Neural progenitor cell (in vitro differentiated cells): Measurements from ENCODE around the gene HEPACAM2. TPM values are rescaled to one million over a fixed set of nuclear protein-coding genes. Genes with fewer than 3 reads are reported as not detected.

Source experiments
- DNase-seq: peaks from one replicate; pipeline ENCODE4 v3.0.0-alpha.2; 2016; ENCODE audit warnings: low spot score
- H2AFZ ChIP-seq: fragments of 200-600 bp; sonication (generic); replicated peaks from 2 replicates; pipeline ENCODE4 v1.6.1; 2016; ENCODE audit warnings: antibody characterized with exemption
- H3F3A ChIP-seq: fragments of 200-600 bp; sonication (generic); 2 replicates; pipeline ENCODE4 v1.6.1; 2016; ENCODE audit warnings: antibody characterized with exemption, low read depth
- H3K27ac ChIP-seq: fragments of 200-600 bp; sonication (generic); 2 replicates; pipeline ENCODE4 v1.5.1; 2016; ENCODE audit warnings: mild to moderate bottlenecking
- H3K27me3 ChIP-seq: fragments of 200-600 bp; sonication (generic); 2 replicates; pipeline ENCODE4 v1.6.1; 2016; ENCODE audit warnings: mild to moderate bottlenecking, moderate library complexity
- H3K36me3 ChIP-seq: fragments of 200-600 bp; sonication (generic); 2 replicates; pipeline ENCODE4 v1.5.1; 2016
- H3K4me1 ChIP-seq: fragments of 200-600 bp; sonication (generic); 2 replicates; pipeline ENCODE4 v1.6.1; 2016; ENCODE audit warnings: mixed run types
- H3K4me2 ChIP-seq: fragments of 200-600 bp; sonication (generic); 2 replicates; pipeline ENCODE4 v1.6.1; 2016
- H3K4me3 ChIP-seq: fragments of 200-600 bp; sonication (generic); 2 replicates; pipeline ENCODE4 v1.5.1; 2016
- H3K79me2 ChIP-seq: fragments of 200-600 bp; sonication (generic); 2 replicates; pipeline ENCODE4 v1.6.1; 2016; ENCODE audit warnings: low read depth
- H3K9ac ChIP-seq: fragments of 200-600 bp; sonication (generic); 2 replicates; pipeline ENCODE4 v1.6.1; 2016
- H3K9me3 ChIP-seq: fragments of 200-600 bp; sonication (generic); 2 replicates; pipeline ENCODE4 v1.5.1; 2016; ENCODE audit warnings: low read depth
- H4K20me1 ChIP-seq: fragments of 200-600 bp; sonication (generic); 2 replicates; pipeline ENCODE4 v1.6.1; 2016; ENCODE audit warnings: low read depth
- H3K27ac Mint-ChIP-seq: 3 replicates; pipeline ENCODE4 v1.8.0; 2021; ENCODE audit warnings: mixed read lengths
- H3K27me3 Mint-ChIP-seq: 2 replicates; pipeline ENCODE4 v1.8.0; 2022; ENCODE audit warnings: low read depth, mild to moderate bottlenecking, inconsistent platforms, moderate library complexity, mixed read lengths; ENCODE audit not compliant: insufficient read depth
- H3K36me3 Mint-ChIP-seq: 3 replicates; pipeline ENCODE4 v1.8.0; 2021; ENCODE audit warnings: mixed read lengths
- H3K4me1 Mint-ChIP-seq: 3 replicates; pipeline ENCODE4 v1.8.0; 2021; ENCODE audit warnings: mixed read lengths
- H3K4me3 Mint-ChIP-seq: 3 replicates; pipeline ENCODE4 v1.8.0; 2021; ENCODE audit warnings: mild to moderate bottlenecking, moderate library complexity, mixed read lengths
- H3K9me3 Mint-ChIP-seq: 3 replicates; pipeline ENCODE4 v1.8.0; 2020; ENCODE audit warnings: mixed read lengths
- CTCF ChIP-seq: fragments of 200-600 bp; sonication (generic); IDR thresholded peaks from 2 replicates; pipeline ENCODE4 v1.5.1; 2017; ENCODE audit warnings: antibody characterized with exemption, mild to moderate bottlenecking
- EZH2 ChIP-seq: fragments of 200-600 bp; sonication (generic); IDR thresholded peaks from 2 replicates; pipeline ENCODE4 v1.6.1; 2017; ENCODE audit warnings: antibody characterized with exemption, mild to moderate bottlenecking, moderate library complexity
- EZH2phosphoT487 ChIP-seq: fragments of 200-600 bp; sonication (generic); IDR thresholded peaks from 2 replicates; pipeline ENCODE4 v1.6.1; 2017; ENCODE audit warnings: antibody characterized with exemption
- total RNA-seq: library from RNA; depleted of rRNA; stranded (reverse); fragments of >200 nt; gene quantifications from 2 replicates; pipeline ENCODE4 v1.2.3, GENCODE V29; 2015; ENCODE audit warnings: low replicate concordance

HEPACAM2 gene
- total RNA-seq, 1 donor from 2014 or later = not detected

- H3K27me3 Mint-ChIP-seq = no peaks in the 10 kb centered on the region
- H3K9ac ChIP-seq = no peak overlapping the region
- H3K36me3 Mint-ChIP-seq = no peaks in the 10 kb centered on the region
Observed at GRCh38 chr7:93235541-93235940, 9.3 kb upstream of the HEPACAM2 start.

GRCh38 chr7:93232673-93233018 lies 6.4 kb upstream of the HEPACAM2 start:
- Histone ChIP-seq H3K36me3 (no peaks in the 10 kb centered on the region), H3K4me1 (peaks cover 10% of the 10 kb centered on the region), H3K4me3 (peak overlapping the region; percentile 79), H2AFZ (peak overlapping the region; percentile 91), H4K20me1 (no peaks in the 10 kb centered on the region), H3F3A (no peaks in the 10 kb centered on the region), H3K27ac (no peak overlapping the region), H3K9ac (peak overlapping the region; percentile 33), H3K27me3 (peaks cover 11% of the 10 kb centered on the region), H3K4me2 (peak overlapping the region; percentile 96), H3K79me2 (peaks cover 28% of the 10 kb centered on the region), H3K9me3 (no peaks in the 10 kb centered on the region)
- Mint-ChIP-seq H3K9me3 (no peaks in the 10 kb centered on the region), H3K36me3 (no peaks in the 10 kb centered on the region), H3K27ac (no peak overlapping the region), H3K4me1 (no peaks in the 10 kb centered on the region), H3K4me3 (peak overlapping the region; percentile 99), H3K27me3 (peaks cover 5% of the 10 kb centered on the region)
- TF ChIP-seq EZH2phosphoT487 (no peak), CTCF (no peak), EZH2 (no peak)
- DNase-seq = peak; percentile 31

More at GRCh38 chr7:93235541-93235940, 9.3 kb upstream of the HEPACAM2 start:
- Histone ChIP-seq H3K4me1 (peaks cover 10% of the 10 kb centered on the region), H3K9me3 (no peaks in the 10 kb centered on the region), H3K4me2 (no peak overlapping the region), H3K27me3 (peaks cover 8% of the 10 kb centered on the region), H3K4me3 (no peak overlapping the region), H3K79me2 (peaks cover 29% of the 10 kb centered on the region), H4K20me1 (no peaks in the 10 kb centered on the region), H3K36me3 (no peaks in the 10 kb centered on the region), H2AFZ (no peak overlapping the region), H3K27ac (no peak overlapping the region), H3F3A (no peaks in the 10 kb centered on the region)
- no peak for TF ChIP-seq EZH2
- no peak for TF ChIP-seq CTCF
- TF ChIP-seq EZH2phosphoT487 = no peak
- no peak overlapping the region for H3K4me3 Mint-ChIP-seq
- no peaks in the 10 kb centered on the region for H3K9me3 Mint-ChIP-seq
- DNase-seq = no peak
- no peak overlapping the region for H3K27ac Mint-ChIP-seq
- no peaks in the 10 kb centered on the region for H3K4me1 Mint-ChIP-seq

- peak within 1 kb of the TSS; percentile 79 for H3K4me3 ChIP-seq
- no peaks in the 10 kb centered on the region for H3F3A ChIP-seq
- Mint-ChIP-seq H3K27ac (peak within 1 kb of the TSS; percentile 61), H3K4me3 (peak within 1 kb of the TSS; percentile 99), H3K9me3 (no peaks in the 10 kb centered on the region), H3K4me1 (no peaks in the 10 kb centered on the region), H3K27me3 (peaks cover 5% of the 10 kb centered on the region), H3K36me3 (no peaks in the 10 kb centered on the region)
- H3K79me2 ChIP-seq = peaks cover 24% of the 10 kb centered on the region
- no peaks in the 10 kb centered on the region for H4K20me1 ChIP-seq
- peak within 1 kb of the TSS; percentile 96 for H3K4me2 ChIP-seq
- no peaks in the 10 kb centered on the region for H3K9me3 ChIP-seq
- H3K9ac ChIP-seq = peak within 1 kb of the TSS; percentile 33
- peaks cover 10% of the 10 kb centered on the region for H3K4me1 ChIP-seq
- TF ChIP-seq EZH2phosphoT487 (no peak), EZH2 (no peak), CTCF (no peak)
- H2AFZ ChIP-seq = peak within 1 kb of the TSS; percentile 97
- peak; percentile 96 for DNase-seq
- H3K27ac ChIP-seq = no peak within 1 kb of the TSS
- H3K36me3 ChIP-seq = no peaks in the 10 kb centered on the region
- peaks cover 11% of the 10 kb centered on the region for H3K27me3 ChIP-seq
Observed at GRCh38 chr7:93231799-93232672, 5.8 kb upstream of the HEPACAM2 start, which contains the start of gene VPS50. TSS of gene VPS50 (plus strand) at chr7:93232366. CDS start at chr7:93232468, 102 bp downstream.
